HG02642 (cell line): ENCODE measurements around the gene WDR48.

Experiments
- ATAC-seq: cut with Tn5 transposase; IDR thresholded peaks from one replicate; pipeline ENCODE4 v1.9.1; 2021; ENCODE audit warnings: mild to moderate bottlenecking; ENCODE audit not compliant: unreplicated experiment, poor library complexity

WDR48 gene

GRCh38 chr3:39099738-39100499, 48.1 kb downstream of the WDR48 start:
- no peak for ATAC-seq

- ATAC-seq: no peak
Measured at GRCh38 chr3:39100500-39100886, 48.7 kb downstream of the WDR48 start.

DNA sequence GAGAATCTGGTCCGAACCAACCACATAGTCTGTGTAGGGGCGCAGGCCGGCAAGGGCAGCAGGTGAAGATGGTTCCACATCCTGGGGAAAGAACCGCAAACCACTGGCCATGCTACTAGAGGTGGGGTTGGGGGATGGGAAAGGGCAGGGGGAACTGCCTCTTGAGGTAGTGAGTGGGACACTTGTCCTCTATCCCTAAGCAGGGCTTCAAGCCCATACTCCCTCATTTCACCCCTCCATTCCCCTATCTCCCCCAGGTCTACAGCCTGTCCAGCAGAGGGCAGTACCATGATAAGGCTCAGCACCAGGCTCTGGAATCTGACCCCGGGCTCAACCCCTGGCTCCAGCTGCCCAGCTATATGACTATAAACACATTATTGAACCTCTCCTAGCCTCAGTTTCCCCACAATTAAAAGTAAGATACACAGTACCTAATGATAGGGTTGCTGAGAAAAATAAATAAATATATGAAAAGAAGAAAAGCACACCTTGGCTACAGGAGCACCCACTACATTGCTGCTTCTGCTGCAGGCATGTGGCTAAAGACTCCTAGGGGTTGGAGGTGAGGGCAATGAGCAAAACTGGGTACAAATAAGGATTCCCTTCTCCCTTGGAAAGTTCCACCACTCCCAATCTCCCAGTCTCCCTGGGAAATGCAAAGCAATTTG, 49.3 kb downstream of the WDR48 start:
- peak; percentile 58 for ATAC-seq

GRCh38 chr3:39102504-39103323, 50.9 kb downstream of the WDR48 start:
- ATAC-seq: no peak

DNA sequence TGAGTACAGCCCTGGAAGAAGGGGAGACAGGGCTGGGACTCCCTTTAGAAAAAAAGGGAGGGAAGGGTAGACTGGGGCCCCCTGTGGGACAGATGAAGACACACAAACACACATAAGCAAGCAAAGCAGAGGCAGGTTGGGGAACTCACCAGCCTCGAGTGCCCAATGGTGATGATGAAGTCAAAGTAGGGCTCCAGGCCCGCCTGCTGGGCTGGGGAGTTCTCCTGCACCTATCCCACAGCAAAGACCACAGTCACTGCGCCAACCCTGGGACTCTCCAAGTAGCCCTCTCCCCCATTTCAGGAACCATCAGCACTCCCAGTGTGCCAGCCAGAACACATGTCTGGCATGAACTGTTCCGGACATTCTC, 51.5 kb downstream of the WDR48 start:
- ATAC-seq: no peak

- no peak for ATAC-seq
Measured at GRCh38 chr3:39103791-39104552, 52.2 kb downstream of the WDR48 start.

GRCh38 chr3:39104961-39105686, 53.3 kb downstream of the WDR48 start:
- ATAC-seq: no peak

DNA sequence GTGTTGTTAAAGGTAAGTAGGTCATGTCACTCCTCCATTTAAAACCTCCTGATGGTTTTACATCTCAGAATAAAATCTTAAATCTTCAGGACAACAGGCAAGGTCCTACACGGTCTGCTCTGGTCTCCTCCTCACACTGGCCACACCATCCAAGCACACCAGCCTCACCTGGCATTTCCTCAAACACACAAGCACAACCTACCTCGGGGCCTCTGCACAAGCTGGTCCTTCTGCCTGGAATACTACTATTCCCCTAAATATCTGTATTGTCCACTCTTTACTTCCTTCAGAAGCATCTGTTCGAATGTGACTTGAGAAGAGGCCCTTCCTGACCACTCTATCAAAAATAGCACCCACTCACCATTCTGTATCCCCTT, 53.9 kb downstream of the WDR48 start:
- no peak for ATAC-seq

DNA sequence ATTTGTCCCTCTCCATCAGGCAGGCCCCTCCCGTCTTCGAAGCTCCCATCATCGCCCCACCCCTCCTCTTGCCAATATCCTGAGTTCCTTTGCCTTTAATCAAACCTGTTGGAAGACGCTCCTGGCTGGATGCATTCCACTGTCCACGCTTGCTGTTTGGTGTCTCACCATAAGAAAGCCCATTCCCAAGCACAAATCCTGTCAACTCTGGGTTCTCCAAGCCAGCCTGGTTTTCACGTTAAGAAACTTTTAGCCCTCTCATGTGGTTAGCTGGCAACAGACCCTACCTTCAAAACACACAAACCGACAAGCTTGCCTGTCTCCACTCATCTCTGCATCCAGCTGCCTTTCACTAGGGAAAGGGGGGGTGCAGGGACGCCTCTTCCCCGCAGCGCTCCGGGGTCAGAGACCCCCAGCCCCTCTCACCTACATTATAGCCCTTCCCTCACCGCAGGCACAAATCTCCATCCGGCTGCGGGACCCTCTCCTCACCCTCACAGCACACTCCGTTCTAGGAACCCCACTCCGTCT, 54.5 kb downstream of the WDR48 start:
- ATAC-seq: no peak

DNA sequence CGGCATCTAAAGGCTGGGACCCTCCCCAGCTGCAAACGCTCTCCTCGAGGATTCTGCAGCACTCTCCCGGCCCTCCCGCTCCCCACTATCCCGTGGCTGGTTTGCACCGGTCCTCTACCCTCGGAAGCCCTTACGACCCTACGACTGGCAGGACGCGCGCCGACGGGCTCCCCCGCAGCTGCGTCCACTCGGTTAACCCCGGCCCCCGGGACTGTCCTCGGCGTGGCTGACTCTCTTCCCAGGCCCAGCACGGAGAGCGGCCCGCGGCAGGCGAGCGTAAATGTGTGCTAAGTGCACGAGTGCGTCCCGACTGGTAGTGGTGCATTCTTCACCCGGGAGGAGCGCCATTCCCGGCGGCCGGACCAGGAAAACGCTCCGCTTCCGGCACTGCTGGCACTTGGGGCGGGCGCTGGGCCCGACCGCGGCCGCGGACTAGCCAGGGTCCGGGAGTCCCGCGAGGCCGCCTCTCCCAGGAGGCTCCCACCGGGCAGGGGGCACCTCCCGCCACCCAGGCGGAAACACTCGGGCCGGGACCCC, 55.1 kb downstream of the WDR48 start:
- ATAC-seq: peak; percentile 2

DNA sequence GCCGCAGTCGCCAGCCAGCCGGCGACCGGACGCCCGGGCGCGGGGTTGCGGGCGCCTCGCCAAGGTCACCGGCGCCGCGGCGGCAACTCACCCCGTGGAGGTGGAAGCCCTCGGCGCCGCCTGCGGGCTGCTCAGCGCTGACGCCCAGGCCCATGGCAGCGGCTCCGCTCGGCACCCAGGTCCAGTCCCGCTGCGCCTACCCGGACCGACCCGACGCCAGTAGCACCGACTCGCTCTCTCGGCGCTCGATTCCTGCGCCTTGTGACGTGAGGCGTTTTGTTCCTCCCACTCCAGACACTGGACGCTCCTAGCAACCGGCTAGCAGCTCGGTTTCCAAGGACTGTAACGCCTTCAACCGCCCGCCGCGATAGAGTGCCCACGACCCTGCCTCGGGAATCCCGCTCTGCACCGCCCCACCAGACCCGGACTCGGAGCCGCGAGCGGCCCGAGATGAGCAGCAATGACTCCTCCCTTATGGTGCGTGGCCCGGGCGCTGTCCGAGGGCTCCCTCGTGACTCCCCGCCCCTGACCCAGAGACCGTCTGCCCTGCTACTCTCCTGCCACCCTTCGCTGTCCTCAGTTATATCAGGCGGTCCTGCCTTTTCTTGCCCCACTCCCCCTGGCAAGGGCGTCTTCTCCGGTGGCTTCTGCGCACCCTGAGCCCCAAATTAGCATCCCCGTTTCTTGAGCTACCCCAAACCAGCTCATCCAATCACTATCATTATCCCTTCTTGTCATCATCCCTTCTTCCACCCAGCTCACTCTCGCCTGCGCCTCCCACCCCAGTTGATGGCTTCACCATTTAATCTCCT, 55.8 kb downstream of the WDR48 start, which contains the start of the genes GORASP1 and TTC21A:
GORASP1 (minus strand) TSS at position 240 of the 812 bp plus-strand sequence; CDS start at position 154, 86 bp downstream.
TTC21A (plus strand) TSS at position 293 of the 812 bp plus-strand sequence; CDS start at position 451, 158 bp downstream.
- peak; percentile 64 for ATAC-seq

DNA sequence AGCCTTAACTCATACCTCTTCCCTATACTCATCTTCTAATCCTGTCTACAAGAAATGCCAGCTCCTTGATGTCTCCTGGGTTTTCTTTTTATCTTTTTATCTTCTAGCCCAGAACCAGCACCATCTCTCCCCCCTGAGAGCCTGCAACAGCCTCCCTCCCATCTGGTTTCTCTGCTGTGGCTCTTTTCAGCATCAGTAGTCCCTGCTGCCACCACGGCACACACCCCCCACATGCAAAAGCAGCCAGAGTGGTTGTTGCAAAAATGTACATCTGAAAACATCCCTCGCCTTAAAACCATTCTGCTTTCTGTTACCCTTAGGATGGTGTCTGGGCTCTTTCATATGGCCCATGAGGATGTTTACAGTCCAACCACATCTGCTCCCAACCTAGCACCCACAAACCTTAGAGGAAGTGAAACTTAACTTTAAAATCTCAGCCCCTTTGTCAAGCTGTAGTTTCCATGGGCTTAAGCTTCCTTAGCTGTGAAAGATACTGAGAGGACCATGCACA, 56.4 kb downstream of the WDR48 start:
- peak; percentile 72 for ATAC-seq

DNA sequence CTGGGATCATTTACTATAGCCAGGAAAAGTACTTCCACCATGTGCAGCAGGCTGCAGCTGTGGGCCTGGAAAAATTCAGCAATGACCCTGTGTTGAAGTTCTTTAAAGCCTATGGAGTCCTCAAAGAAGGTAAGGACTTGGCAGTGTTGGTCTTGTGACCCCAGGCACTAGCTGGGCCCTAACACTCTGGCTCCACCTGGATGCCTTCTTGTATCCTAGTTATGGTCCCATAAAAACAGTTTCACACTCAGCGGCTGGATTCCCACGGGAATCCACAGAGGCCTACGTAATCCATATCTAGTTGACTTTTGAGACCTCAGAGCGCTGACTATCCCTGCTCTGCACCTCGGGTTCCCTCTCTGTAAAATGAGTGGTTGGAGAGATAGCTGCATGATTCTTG, 57.3 kb downstream of the WDR48 start:
- ATAC-seq: no peak

- no peak for ATAC-seq
Measured at GRCh38 chr3:39110041-39110639, 58.3 kb downstream of the WDR48 start.

DNA sequence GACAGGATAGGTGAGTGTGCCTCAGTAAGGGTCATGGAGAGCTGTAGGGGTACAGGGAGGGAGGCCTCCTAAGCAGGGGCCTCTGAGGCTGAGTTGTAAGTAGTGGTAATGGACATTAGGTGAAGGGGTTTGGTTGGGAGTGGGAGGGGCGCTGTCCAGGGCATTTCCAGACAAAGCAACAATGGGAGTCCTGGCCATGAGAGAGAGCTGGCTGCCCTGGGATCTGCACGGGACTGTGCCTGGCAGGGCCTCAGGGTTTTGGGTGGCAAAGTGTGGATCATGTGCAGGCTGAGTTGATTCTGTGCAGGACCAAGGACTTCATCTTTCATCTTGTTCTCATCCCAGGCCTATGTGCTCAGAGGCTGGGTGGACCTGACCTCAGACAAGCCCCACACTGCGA, 60.3 kb downstream of the WDR48 start:
- ATAC-seq: no peak

- ATAC-seq: no peak
Measured at GRCh38 chr3:39112535-39112934, 60.7 kb downstream of the WDR48 start.

DNA sequence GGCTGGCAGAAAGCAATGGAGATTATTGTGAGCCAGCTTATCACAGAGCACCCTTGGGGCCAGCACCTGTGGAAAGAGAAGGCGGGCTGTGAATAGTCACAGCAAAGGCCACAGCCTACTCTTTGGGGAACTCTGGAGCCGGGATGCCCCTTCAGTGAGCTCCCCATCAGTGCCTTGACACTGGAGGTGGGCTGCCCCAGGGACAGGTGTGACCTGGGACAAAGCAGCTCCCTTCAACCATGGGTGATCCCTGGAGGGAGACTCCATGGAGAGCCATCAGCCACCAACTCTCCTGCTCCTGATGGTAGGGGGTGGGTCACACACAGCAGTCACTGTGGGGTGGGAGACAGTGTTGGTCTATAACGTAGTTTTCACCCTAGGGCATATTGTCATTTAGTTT, 61.5 kb downstream of the WDR48 start:
- no peak for ATAC-seq

DNA sequence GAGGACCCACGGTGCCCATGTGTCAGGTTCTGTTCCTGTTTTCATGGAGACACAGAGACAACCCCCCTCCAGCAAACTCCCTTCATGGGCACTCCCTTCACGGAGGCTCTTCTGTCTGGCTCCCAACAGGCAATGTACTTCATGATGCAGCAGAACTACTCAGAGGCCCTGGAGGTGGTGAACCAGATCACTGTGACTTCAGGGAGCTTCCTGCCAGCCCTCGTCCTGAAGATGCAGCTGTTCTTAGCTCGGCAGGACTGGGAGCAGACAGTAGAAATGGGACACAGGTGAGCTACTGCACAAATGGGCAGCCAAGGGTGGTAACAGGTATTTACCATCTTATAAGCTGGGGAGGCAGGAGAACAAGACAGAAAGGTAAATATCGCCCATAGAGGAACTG, 62.6 kb downstream of the WDR48 start:
- no peak for ATAC-seq
